IMR-90 (cell line): ENCODE measurements around the gene UPK1A.

ENCODE experiments used
- CEBPB ChIP-seq: IDR thresholded peaks from 2 replicates; pipeline ENCODE4 v1.6.1; 2012; ENCODE audit warnings: low read depth, low read length, improper control_type of control experiment
- MAFK ChIP-seq: IDR thresholded peaks from 2 replicates; pipeline ENCODE4 v1.6.1; 2012; ENCODE audit warnings: low read depth, low read length, improper control_type of control experiment
- NFE2L2 ChIP-seq: fragments of 150-350 bp; IDR thresholded peaks from 2 replicates; pipeline ENCODE4 v1.6.1; 2016; ENCODE audit warnings: low read depth, mild to moderate bottlenecking, low read length
- POLR2A ChIP-seq: IDR thresholded peaks from 2 replicates; pipeline ENCODE4 v1.6.1; 2012; ENCODE audit warnings: mild to moderate bottlenecking, low read depth, low read length
- RAD21 ChIP-seq: IDR thresholded peaks from 2 replicates; pipeline ENCODE4 v1.6.1; 2012; ENCODE audit warnings: low read length, improper control_type of control experiment
- RCOR1 ChIP-seq: IDR thresholded peaks from 2 replicates; pipeline ENCODE4 v1.6.1; 2012; ENCODE audit warnings: mild to moderate bottlenecking, low read length, improper control_type of control experiment; ENCODE audit not compliant: insufficient replicate concordance
- TF ChIP-seq, protein P1 (sequence below): conservative IDR thresholded peaks from 2 replicates; pipeline ENCODE4 v1.5.1; 2012; ENCODE audit warnings: mild to moderate bottlenecking, low read depth, low read length, improper control_type of control experiment

DNA sequence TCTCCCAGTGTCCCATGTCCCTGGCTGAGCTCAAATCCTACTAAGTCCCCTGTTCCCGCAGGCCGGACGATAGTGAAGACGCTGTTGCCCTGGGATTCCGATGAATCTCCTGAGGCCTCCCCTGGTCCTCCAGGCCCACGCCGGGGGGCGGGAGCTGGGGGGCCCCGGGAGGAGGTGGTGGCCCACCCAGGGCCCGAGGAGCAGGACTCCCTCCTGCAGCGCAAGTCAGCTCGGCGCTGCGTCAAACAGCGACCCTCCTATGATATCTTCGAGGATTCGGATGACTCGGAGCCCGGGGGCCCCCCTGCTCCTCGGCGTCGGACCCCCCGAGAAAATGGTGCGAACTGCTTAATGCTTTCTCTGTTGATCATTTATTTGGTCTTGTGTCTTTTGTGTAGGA lies 57.4 kb downstream of the UPK1A start:
- TF ChIP-seq POLR2A (no peak), MAFK (no peak), NFE2L2 (no peak), RCOR1 (no peak), RAD21 (no peak), CEBPB (no peak)
- TF ChIP-seq, protein P1, sequence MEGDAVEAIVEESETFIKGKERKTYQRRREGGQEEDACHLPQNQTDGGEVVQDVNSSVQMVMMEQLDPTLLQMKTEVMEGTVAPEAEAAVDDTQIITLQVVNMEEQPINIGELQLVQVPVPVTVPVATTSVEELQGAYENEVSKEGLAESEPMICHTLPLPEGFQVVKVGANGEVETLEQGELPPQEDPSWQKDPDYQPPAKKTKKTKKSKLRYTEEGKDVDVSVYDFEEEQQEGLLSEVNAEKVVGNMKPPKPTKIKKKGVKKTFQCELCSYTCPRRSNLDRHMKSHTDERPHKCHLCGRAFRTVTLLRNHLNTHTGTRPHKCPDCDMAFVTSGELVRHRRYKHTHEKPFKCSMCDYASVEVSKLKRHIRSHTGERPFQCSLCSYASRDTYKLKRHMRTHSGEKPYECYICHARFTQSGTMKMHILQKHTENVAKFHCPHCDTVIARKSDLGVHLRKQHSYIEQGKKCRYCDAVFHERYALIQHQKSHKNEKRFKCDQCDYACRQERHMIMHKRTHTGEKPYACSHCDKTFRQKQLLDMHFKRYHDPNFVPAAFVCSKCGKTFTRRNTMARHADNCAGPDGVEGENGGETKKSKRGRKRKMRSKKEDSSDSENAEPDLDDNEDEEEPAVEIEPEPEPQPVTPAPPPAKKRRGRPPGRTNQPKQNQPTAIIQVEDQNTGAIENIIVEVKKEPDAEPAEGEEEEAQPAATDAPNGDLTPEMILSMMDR: no peak
